ENCODE measurements around the gene BNIP3.

GRCh38 chr10:131934769-131935168 lies 47.0 kb downstream of the BNIP3 start:
- TF ChIP-seq CTCF (tag by site-specific recombination; IDR thresholded peaks at IDR 0.05) (no peak), ZSCAN5A (tag by site-specific recombination; IDR thresholded peaks at IDR 0.05) (no peak), REST (tag by site-specific recombination; IDR thresholded peaks at IDR 0.05) (no peak), ZNF302 (tag by site-specific recombination; IDR thresholded peaks at IDR 0.05; ENCODE audit: low read depth) (no peak), YY1 (tag by site-specific recombination; IDR thresholded peaks at IDR 0.05) (no peak), ZNF48 (tag by site-specific recombination; IDR thresholded peaks at IDR 0.05) (no peak), TSHZ1 (tag by site-specific recombination; IDR thresholded peaks at IDR 0.05; ENCODE audit: borderline replicate concordance) (no peak)

Measured in HEK293 (cell line).